Kidney (tissue), 14 donors: ENCODE results near the gene EZH1. TPM values are rescaled to one million over a fixed set of nuclear protein-coding genes. Genes with fewer than 3 reads are reported as not detected.
A peak's percentile ranks its signal among the peaks of the same experiment; 100 is the strongest.

ENCODE experiments used
- DNase-seq, 5 donors: peaks; one replicate each; pipeline ENCODE4 v3.0.0-alpha.2; 2013 to 2020
- FAIRE-seq: peaks from 2 replicates; lab custom pipeline; 2012; peaks lifted over from hg19 to GRCh38; lab: Jason Lieb, UNC
- H3K27ac ChIP-seq, 2 donors: one replicate each; pipeline ENCODE4 v1.7.0; 2013; ENCODE audit warnings: low read depth in 2 of 2, low read length in 2 of 2, inconsistent platforms in 1 of 2
- H3K27me3 ChIP-seq: one replicate; pipeline ENCODE4 v1.7.1; 2013; ENCODE audit warnings: low read length, inconsistent platforms; ENCODE audit not compliant: control insufficient read depth, insufficient read depth
- H3K36me3 ChIP-seq, 3 donors: one replicate each; pipeline versions ENCODE4 v1.7.0 to v1.7.1; 2013; ENCODE audit warnings: low read length in 3 of 3, control low read depth in 1 of 3, inconsistent platforms in 1 of 3; ENCODE audit not compliant: insufficient read depth in 3 of 3, control insufficient read depth in 2 of 3
- H3K4me1 ChIP-seq, 3 donors: one replicate each; pipeline versions ENCODE4 v1.7.0 to v1.7.1; 2013; ENCODE audit warnings: low read length in 3 of 3, inconsistent platforms in 1 of 3, low read depth in 1 of 3; ENCODE audit not compliant: control insufficient read depth in 2 of 3, insufficient read depth in 2 of 3
- H3K4me3 ChIP-seq, 3 donors: one replicate each; pipeline versions ENCODE4 v1.7.0 to v1.8.1; 2013; ENCODE audit warnings: low read length in 3 of 3, control low read depth in 1 of 3, inconsistent platforms in 1 of 3
- H3K9ac ChIP-seq, 3 donors: one replicate each; pipeline versions ENCODE4 v1.7.0 to v1.7.1; 2013; ENCODE audit warnings: low read length in 3 of 3, control low read depth in 1 of 3, inconsistent platforms in 1 of 3
- H3K9me3 ChIP-seq, 3 donors: one replicate each; pipeline versions ENCODE4 v1.7.0 to v1.7.1; 2013; ENCODE audit warnings: low read length in 3 of 3, control low read depth in 1 of 3, inconsistent platforms in 1 of 3; ENCODE audit not compliant: control insufficient read depth in 2 of 3, insufficient read depth in 1 of 3
- CTCF ChIP-seq: IDR thresholded peaks from 3 replicates; pipeline ENCODE4 v1.5.1; 2012; ENCODE audit warnings: mild to moderate bottlenecking, moderate library complexity, borderline replicate concordance; ENCODE audit not compliant: insufficient read depth; ENCODE audit errors: extremely low read depth
- intact Hi-C: fragments of 100-400 bp; cut with DNase I; formaldehyde crosslinking; loops from one replicate; pipeline ENCODE4 v1.11.1; 2022
- polyA plus RNA-seq: library from polyadenylated mRNA; stranded (reverse); fragments of 350-450 nt; fragmentation: Illumina TruSeq; extraction: RNeasy Lipid Tissue Mini Kit (QIAGEN cat#74804); gene quantifications from one replicate; pipeline ENCODE4 v1.2.3, GENCODE V29; 2014; ENCODE audit warnings: low read depth, low replicate concordance; ENCODE audit not compliant: insufficient read depth
- total RNA-seq: library from RNA; stranded (reverse); fragmentation: NEBNext Ultra II Directional; extraction: Animal tissue kit (Norgen Biotek cat#: 25700); gene quantifications from one replicate; pipeline ENCODE4 v1.2.1, GENCODE V29; 2021
- donor health status: control.
- donor health status: control.
- donor health status: control.
- donor health status: control.
- donor health status: control.
- donor health status: DM: yes; HTN: yes; CAD: no.
- donor health status: Normal renal cell carcinoma (clear cell type).

Gene EZH1
- total and polyA plus RNA-seq, 2 donors from 2014 or later, result 20.8 to 59.2 TPM

GRCh38 chr17:42687707-42688320 lies 57.0 kb downstream of the EZH1 start:
- no peak overlapping the region for H3K9ac ChIP-seq
- H3K4me1 ChIP-seq, result peaks cover 0 to 6% (median 0%) of the 10 kb centered on the region in 3 donors
- H3K27ac ChIP-seq, result no peak overlapping the region
- H3K4me3 ChIP-seq, result no peak overlapping the region
- intact Hi-C loops, result loop anchor here (5.0 kb wide), 1 partner anchor 254 kb away; no protein-coding TSS in a partner anchor
- peaks cover 29% of the 10 kb centered on the region for H3K27me3 ChIP-seq
- FAIRE-seq, result no peak
- no peaks in the 10 kb centered on the region for H3K36me3 ChIP-seq
- TF ChIP-seq CTCF, result no peak
- H3K9me3 ChIP-seq, result no peaks in the 10 kb centered on the region
- DNase-seq, result peak in 2 of 5 donors; percentile 32 to 66

- Histone ChIP-seq H3K36me3 (no peaks in the 10 kb centered on the region), H3K27ac (no peak overlapping the region), H3K27me3 (peaks cover 29% of the 10 kb centered on the region), H3K9ac (no peak overlapping the region), H3K4me1 (peaks cover 0 to 15% (median 3%) of the 10 kb centered on the region in 3 donors), H3K9me3 (no peaks in the 10 kb centered on the region), H3K4me3 (no peak overlapping the region)
- FAIRE-seq, result no peak
- DNase-seq, result peak in 2 of 5 donors; percentile 34 to 70
- no peak for TF ChIP-seq CTCF
- intact Hi-C loops, result loop anchor here (5.0 kb wide), 1 partner anchor 256 kb away; no protein-coding TSS in a partner anchor
Measured at GRCh38 chr17:42686520-42687128, 58.2 kb downstream of the EZH1 start.

GRCh38 chr17:42685831-42686230 lies 59.0 kb downstream of the EZH1 start:
- no peak for TF ChIP-seq CTCF
- peak in 1 of 5 donors; percentile 68 for DNase-seq
- Histone ChIP-seq H3K4me1 (peaks cover 0 to 15% (median 3%) of the 10 kb centered on the region in 3 donors), H3K27ac (no peak overlapping the region), H3K9ac (no peak overlapping the region), H3K9me3 (no peaks in the 10 kb centered on the region), H3K36me3 (no peaks in the 10 kb centered on the region), H3K27me3 (peaks cover 29% of the 10 kb centered on the region), H3K4me3 (no peak overlapping the region)
- intact Hi-C loops, result loop anchor here (5.0 kb wide), 1 partner anchor 256 kb away; no protein-coding TSS in a partner anchor
- FAIRE-seq, result no peak
